B cell (primary cell): ENCODE measurements around the gene AHRR. TPM values are rescaled to one million over a fixed set of nuclear protein-coding genes. Genes with fewer than 3 reads are reported as not detected.
A peak's percentile ranks its signal among the peaks of the same experiment; 100 is the strongest.

Experiments used
- ATAC-seq: fragments of 200-7000 bp; cut with Tn5 transposase; one replicate; pipeline ENCODE4 v1.10.0; 2021; ENCODE audit warnings: low read depth, mild to moderate bottlenecking, moderate number of reproducible peaks, moderate library complexity
- CTCF ChIA-PET: fragments of 350-600 bp; sonication (Branson Sonifier 250); formaldehyde crosslinking; loops from one replicate; lab custom pipeline; 2021; ENCODE audit warnings: antibody characterized with exemption, inconsistent platforms; lab: Charles Lee
- POLR2A ChIA-PET: fragments of 350-600 bp; sonication (Branson Sonifier 250); formaldehyde crosslinking; loops from one replicate; lab custom pipeline; 2021; ENCODE audit warnings: antibody characterized with exemption; lab: Charles Lee
- DNase-seq: peaks from one replicate; pipeline ENCODE4 v3.0.0; 2013
- H2AFZ ChIP-seq: 2 replicates; pipeline ENCODE4 v1.6.1; 2012; ENCODE audit warnings: mild to moderate bottlenecking, low read depth, low read length; ENCODE audit not compliant: insufficient read depth, poor library complexity, severe bottlenecking
- H3K27ac ChIP-seq, 2 donors: 1 replicate in 1 of 2; 2 replicates in 1 of 2; pipeline ENCODE4 v1.5.1; 2012 to 2013; ENCODE audit warnings: low read length in 2 of 2, mild to moderate bottlenecking in 2 of 2, moderate library complexity in 1 of 2
- H3K27me3 ChIP-seq, 4 experiments: fragments of 200-600 bp in 1 of 4; sonication (generic) in 1 of 4; replicated peaks in 1 of 4; 1 replicate in 2 of 4; 2 replicates in 2 of 4; pipeline versions ENCODE4 v1.6.1 to v1.7.0; 2013 to 2016; ENCODE audit warnings: low read length in 3 of 4, mild to moderate bottlenecking in 2 of 4, mixed read lengths in 1 of 4, moderate library complexity in 1 of 4; ENCODE audit not compliant: insufficient read depth in 4 of 4, control insufficient read depth in 3 of 4; ENCODE audit errors: control extremely low read depth in 1 of 4
- H3K36me3 ChIP-seq, 2 experiments: replicated peaks in 1 of 2; 1 replicate in 1 of 2; 2 replicates in 1 of 2; pipeline versions ENCODE4 v1.6.1 to v1.7.1; 2013; ENCODE audit warnings: low read length in 1 of 2; ENCODE audit not compliant: insufficient read depth in 2 of 2, control insufficient read depth in 1 of 2; ENCODE audit errors: control extremely low read depth in 1 of 2, extremely low read depth in 1 of 2
- H3K4me1 ChIP-seq, 2 donors: fragments of 200-600 bp in 1 of 2; sonication (generic) in 1 of 2; 1 replicate in 1 of 2; 2 replicates in 1 of 2; pipeline versions ENCODE4 v1.5.1 to v1.6.1; 2013 to 2017; ENCODE audit warnings: low read length in 2 of 2; ENCODE audit not compliant: control insufficient read depth in 2 of 2, insufficient read depth in 2 of 2
- H3K4me2 ChIP-seq: replicated peaks from 2 replicates; pipeline ENCODE3; 2012; ENCODE audit warnings: mild to moderate bottlenecking, low read depth, low read length; ENCODE audit not compliant: poor library complexity, severe bottlenecking
- H3K4me3 ChIP-seq, 5 experiments: fragments of 200-600 bp in 1 of 5; sonication (generic) in 1 of 5; 1 replicate in 3 of 5; 2 replicates in 2 of 5; pipeline versions ENCODE4 v1.5.1 to v1.7.0; 2011 to 2016; ENCODE audit warnings: low read length in 4 of 5, mild to moderate bottlenecking in 4 of 5, low read depth in 2 of 5, control low read depth in 1 of 5, moderate library complexity in 1 of 5; ENCODE audit not compliant: insufficient read depth in 1 of 5; ENCODE audit errors: control extremely low read depth in 1 of 5, extremely low read depth in 1 of 5
- H3K79me2 ChIP-seq: fragments of 200-600 bp; sonication (generic); one replicate; pipeline ENCODE4 v1.6.0; 2016; ENCODE audit warnings: low read length; ENCODE audit not compliant: control insufficient read depth, insufficient read depth
- H3K9ac ChIP-seq: fragments of 200-600 bp; sonication (generic); 2 replicates; pipeline ENCODE4 v1.6.1; 2017; ENCODE audit warnings: mild to moderate bottlenecking, low read length, moderate library complexity
- H3K9me3 ChIP-seq, 3 donors: one replicate each; pipeline versions ENCODE4 v1.6.1 to v1.7.1; 2013; ENCODE audit warnings: low read length in 2 of 3; ENCODE audit not compliant: control insufficient read depth in 2 of 3, insufficient read depth in 1 of 3; ENCODE audit errors: control extremely low read depth in 1 of 3
- H4K20me1 ChIP-seq: 2 replicates; pipeline ENCODE4 v1.6.0; 2012; ENCODE audit warnings: mild to moderate bottlenecking, low read length; ENCODE audit not compliant: insufficient read depth, control insufficient read depth, poor library complexity, severe bottlenecking
- H3K27ac Mint-ChIP-seq: one replicate; pipeline ENCODE4 v1.8.0; 2021; ENCODE audit warnings: mixed read lengths
- H3K27me3 Mint-ChIP-seq: one replicate; pipeline ENCODE4 v1.8.0; 2021; ENCODE audit warnings: mixed read lengths
- H3K4me1 Mint-ChIP-seq: one replicate; pipeline ENCODE4 v1.8.0; 2021; ENCODE audit warnings: mixed read lengths
- H3K4me3 Mint-ChIP-seq: one replicate; pipeline ENCODE4 v1.8.0; 2021; ENCODE audit warnings: mixed read lengths
- H3K9me3 Mint-ChIP-seq: one replicate; pipeline ENCODE4 v1.8.0; 2022; ENCODE audit warnings: mixed read lengths; ENCODE audit not compliant: insufficient read depth
- EZH2 ChIP-seq: IDR thresholded peaks from 2 replicates; pipeline ENCODE4 v1.6.1; 2012; ENCODE audit warnings: borderline replicate concordance, low read depth, mild to moderate bottlenecking, moderate library complexity, low read length; ENCODE audit not compliant: insufficient read depth, poor library complexity, severe bottlenecking
- WGBS: methylation state at CpG from one replicate; pipeline ENCODE4 v1.1.5; 2013; ENCODE audit warnings: missing lambda C conversion rate; ENCODE audit not compliant: insufficient coverage; 5-methylcytosine and 5-hydroxymethylcytosine counted together
- intact Hi-C: fragments of 100-400 bp; cut with micrococcal nuclease; formaldehyde crosslinking; loops from one replicate; pipeline ENCODE4 v1.10.0; 2022
- polyA plus RNA-seq: library from polyadenylated mRNA; depleted of rRNA; stranded (reverse); fragments of >200 nt; gene quantifications from 2 replicates; pipeline ENCODE4 v1.2.3, GENCODE V29; 2012
- total RNA-seq, 2 donors: library from RNA; stranded (reverse); fragments of 120-200 nt in 1 of 2; gene quantifications; 1 replicate in 1 of 2; 2 replicates in 1 of 2; pipeline versions ENCODE4 v1.2.3 to v1.2.4, GENCODE V29; 2013 to 2022
- TF ChIP-seq, protein P1 (sequence below): fragments of 200-600 bp; IDR thresholded peaks from one replicate; pipeline ENCODE4 v1.8.0; 2022; ENCODE audit warnings: antibody characterized with exemption, mild to moderate bottlenecking

AHRR gene
- total and polyA plus RNA-seq, 2 donors (not counting 1 experiment from before 2014, with no cell fraction given) = 0.13 to 1.7 TPM

DNA sequence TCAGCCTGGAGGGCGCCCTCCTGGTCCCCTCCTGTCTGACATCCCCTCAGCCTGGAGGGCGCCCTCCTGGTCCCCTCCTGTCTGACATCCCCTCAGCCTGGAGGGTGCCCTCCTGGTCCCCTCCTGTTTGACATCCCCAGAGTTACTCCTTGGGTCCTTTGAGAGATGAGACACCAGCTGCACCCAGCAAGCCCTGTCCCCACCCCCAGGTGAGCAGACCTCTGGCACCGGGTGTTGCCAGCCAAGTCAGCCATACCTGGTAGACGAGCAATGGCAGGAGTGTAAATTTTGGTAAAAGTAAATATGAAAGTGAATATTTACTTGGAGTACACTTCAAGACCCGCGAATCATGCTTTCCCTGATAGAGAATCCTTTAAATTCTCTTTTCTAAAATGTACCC, 146.9 kb downstream of the AHRR start:
- Mint-ChIP-seq H3K4me1 (peaks cover 34% of the 10 kb centered on the region), H3K27me3 (no peaks in the 10 kb centered on the region), H3K9me3 (no peaks in the 10 kb centered on the region), H3K27ac (no peak overlapping the region), H3K4me3 (no peak overlapping the region)
- WGBS = no CpG with 5 or more reads among the region's 6 CpGs
- H3K27ac ChIP-seq = no peak overlapping the region
- ChIA-PET CTCF (no interaction called here), POLR2A (no interaction called here)
- ATAC-seq (no peak), DNase-seq (no peak)
- H3K79me2 ChIP-seq = peaks cover 10% of the 10 kb centered on the region
- H3K4me1 ChIP-seq = peaks cover 38 to 48% of the 10 kb centered on the region in 2 donors
- H4K20me1 ChIP-seq = peaks cover 41% of the 10 kb centered on the region
- H2AFZ ChIP-seq = no peak overlapping the region
- peaks cover 0 to 15% (median 0%) of the 10 kb centered on the region in 3 donors for H3K9me3 ChIP-seq
- no peak overlapping the region for H3K9ac ChIP-seq
- TF ChIP-seq EZH2 = no peak
- H3K4me3 ChIP-seq = no peak overlapping the region
- H3K36me3 ChIP-seq = peaks cover 4 to 25% of the 10 kb centered on the region in 2 experiments
- H3K4me2 ChIP-seq = no peak overlapping the region
- intact Hi-C loops = no loop called here
- H3K27me3 ChIP-seq = no peaks in the 10 kb centered on the region

DNA sequence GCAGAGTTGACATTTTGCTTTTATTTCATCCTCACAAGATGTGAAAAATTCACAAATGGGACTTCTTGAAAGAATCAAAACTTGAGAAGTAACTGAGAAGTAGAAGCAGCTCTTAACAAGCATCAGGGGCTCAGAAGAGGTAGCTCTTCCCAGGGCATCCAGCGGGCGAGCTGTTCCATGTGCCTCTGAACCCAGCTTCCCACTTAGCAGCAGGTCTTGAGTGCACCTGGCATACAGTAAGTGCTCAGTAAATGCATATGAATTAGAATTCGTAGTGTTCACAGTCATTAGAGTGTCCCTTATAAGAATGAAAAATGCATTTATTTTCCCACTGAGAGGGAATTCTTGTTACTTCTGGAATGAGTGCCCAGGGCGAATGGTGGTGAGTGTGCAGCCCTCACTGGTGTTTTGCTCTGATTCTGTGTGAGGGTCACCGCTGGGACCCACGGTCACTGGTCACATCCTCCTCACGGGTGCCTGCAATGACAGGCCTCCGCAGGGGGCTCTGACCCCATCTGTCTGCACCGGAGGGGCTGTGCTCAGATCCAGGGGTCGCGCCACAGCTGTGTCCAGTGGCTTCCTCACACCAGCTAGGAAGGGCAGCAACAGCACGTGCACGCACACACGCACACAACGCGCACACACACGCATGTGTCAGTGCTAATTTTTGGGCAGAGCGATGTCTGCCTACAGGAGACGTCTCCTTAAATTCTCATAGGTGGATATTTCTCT, 148.4 kb downstream of the AHRR start:
- Mint-ChIP-seq H3K4me1 (peaks cover 30% of the 10 kb centered on the region), H3K27me3 (peaks cover 3% of the 10 kb centered on the region), H3K9me3 (no peaks in the 10 kb centered on the region), H3K27ac (no peak overlapping the region), H3K4me3 (no peak overlapping the region)
- Histone ChIP-seq H3K79me2 (peaks cover 10% of the 10 kb centered on the region), H3K4me2 (peak overlapping the region; percentile 96), H3K27ac (no peak overlapping the region), H3K4me3 (no peak overlapping the region), H3K36me3 (peaks cover 4 to 25% of the 10 kb centered on the region in 2 experiments), H3K27me3 (peaks cover 0 to 11% (median 4%) of the 10 kb centered on the region in 4 experiments), H3K4me1 (peaks cover 32 to 46% of the 10 kb centered on the region in 2 donors), H4K20me1 (peaks cover 33% of the 10 kb centered on the region), H3K9ac (no peak overlapping the region), H2AFZ (no peak overlapping the region), H3K9me3 (peaks cover 0 to 3% (median 0%) of the 10 kb centered on the region in 3 donors)
- DNase-seq (no peak), ATAC-seq (no peak)
- intact Hi-C loops = no loop called here
- CTCF ChIA-PET = interaction anchor here (1.0 kb wide), 1 partner anchor 23 kb away, joined by 4 read pairs; no protein-coding TSS in a partner anchor
- 99% methylated on average over 16 of the region's 19 CpGs for WGBS
- POLR2A ChIA-PET = no interaction called here
- TF ChIP-seq EZH2 = no peak
- TF ChIP-seq, protein P1, sequence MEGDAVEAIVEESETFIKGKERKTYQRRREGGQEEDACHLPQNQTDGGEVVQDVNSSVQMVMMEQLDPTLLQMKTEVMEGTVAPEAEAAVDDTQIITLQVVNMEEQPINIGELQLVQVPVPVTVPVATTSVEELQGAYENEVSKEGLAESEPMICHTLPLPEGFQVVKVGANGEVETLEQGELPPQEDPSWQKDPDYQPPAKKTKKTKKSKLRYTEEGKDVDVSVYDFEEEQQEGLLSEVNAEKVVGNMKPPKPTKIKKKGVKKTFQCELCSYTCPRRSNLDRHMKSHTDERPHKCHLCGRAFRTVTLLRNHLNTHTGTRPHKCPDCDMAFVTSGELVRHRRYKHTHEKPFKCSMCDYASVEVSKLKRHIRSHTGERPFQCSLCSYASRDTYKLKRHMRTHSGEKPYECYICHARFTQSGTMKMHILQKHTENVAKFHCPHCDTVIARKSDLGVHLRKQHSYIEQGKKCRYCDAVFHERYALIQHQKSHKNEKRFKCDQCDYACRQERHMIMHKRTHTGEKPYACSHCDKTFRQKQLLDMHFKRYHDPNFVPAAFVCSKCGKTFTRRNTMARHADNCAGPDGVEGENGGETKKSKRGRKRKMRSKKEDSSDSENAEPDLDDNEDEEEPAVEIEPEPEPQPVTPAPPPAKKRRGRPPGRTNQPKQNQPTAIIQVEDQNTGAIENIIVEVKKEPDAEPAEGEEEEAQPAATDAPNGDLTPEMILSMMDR = no peak
